Panc1 (cell line): Measurements from ENCODE around the gene STC2. TPM values are rescaled to one million over a fixed set of nuclear protein-coding genes. Genes with fewer than 3 reads are reported as not detected.

Source experiments
- ATAC-seq: fragments of 200-7000 bp; cut with Tn5 transposase; 2 replicates; pipeline ENCODE4 v1.9.1; 2020; ENCODE audit warnings: mild to moderate bottlenecking, moderate library complexity
- BruUV-seq: library from RNA; stranded (reverse); fragments of 400-500 nt; replicated peaks from 2 replicates; lab custom pipeline; 2021; lab: Mats Ljungman, UMichigan
- CTCF ChIA-PET: fragments of 300-600 bp; sonication (Branson Sonifier 250); formaldehyde crosslinking; loops from one replicate; lab custom pipeline; 2022; ENCODE audit warnings: antibody characterized with exemption; lab: Charles Lee
- POLR2A ChIA-PET: fragments of 300-600 bp; sonication (Branson Sonifier 250); formaldehyde crosslinking; loops from one replicate; lab custom pipeline; 2022; ENCODE audit warnings: antibody characterized with exemption; lab: Charles Lee
- DNase-seq: peaks from one replicate; pipeline ENCODE4 v3.0.0-alpha.2; 2010; ENCODE audit warnings: low read depth, low spot score
- H3K27ac ChIP-seq: 2 replicates; pipeline ENCODE4 v1.5.1; 2011; ENCODE audit warnings: mild to moderate bottlenecking, low read length, inconsistent platforms
- H3K27me3 ChIP-seq: fragments of 200-500 bp; sonication (Bioruptor generic); 2 replicates; pipeline ENCODE4 v1.6.0; 2014; ENCODE audit warnings: low read length, inconsistent platforms; ENCODE audit not compliant: control insufficient read depth, insufficient read depth
- H3K36me3 ChIP-seq: fragments of 200-500 bp; sonication (Bioruptor generic); 2 replicates; pipeline ENCODE4 v1.5.1; 2014; ENCODE audit warnings: inconsistent platforms, mild to moderate bottlenecking, low read length, moderate library complexity; ENCODE audit not compliant: control insufficient read depth, insufficient read depth
- H3K4me1 ChIP-seq: 2 replicates; pipeline ENCODE4 v1.5.1; 2011; ENCODE audit warnings: inconsistent platforms, mild to moderate bottlenecking, low read length, moderate library complexity; ENCODE audit not compliant: control insufficient read depth, insufficient read depth
- H3K4me3 ChIP-seq, 2 experiments: 2 replicates each; pipeline ENCODE4 v1.5.1; 2011 to 2012; ENCODE audit warnings: low read depth in 2 of 2, low read length in 2 of 2, mild to moderate bottlenecking in 2 of 2, inconsistent platforms in 1 of 2, moderate library complexity in 1 of 2
- H3K9me3 ChIP-seq: fragments of 200-500 bp; sonication (Bioruptor generic); 2 replicates; pipeline ENCODE4 v1.5.1; 2014; ENCODE audit warnings: low read depth, mild to moderate bottlenecking, inconsistent platforms, low read length, moderate library complexity; ENCODE audit not compliant: control insufficient read depth, insufficient read depth
- CTCF ChIP-seq: fragments of 450-650 bp; IDR thresholded peaks from 2 replicates; pipeline ENCODE4 v1.5.1; 2017; ENCODE audit warnings: mild to moderate bottlenecking
- POLR2AphosphoS5 ChIP-seq: IDR thresholded peaks from 2 replicates; pipeline ENCODE4 v1.6.1; 2012; ENCODE audit warnings: mild to moderate bottlenecking, low read depth, low read length, moderate library complexity
- REST ChIP-seq, 2 experiments: IDR thresholded peaks; 2 replicates each; pipeline ENCODE4 v1.6.1; 2011 to 2012; ENCODE audit warnings: low read depth in 2 of 2, control low read depth in 1 of 2, low read length in 1 of 2, mild to moderate bottlenecking in 1 of 2, moderate library complexity in 1 of 2; ENCODE audit not compliant: insufficient read depth in 1 of 2
- SIN3A ChIP-seq: IDR thresholded peaks from 2 replicates; pipeline ENCODE4 v1.6.1; 2012; ENCODE audit warnings: low read depth, mild to moderate bottlenecking, low read length, moderate library complexity, borderline replicate concordance; ENCODE audit not compliant: insufficient read depth
- TCF7L2 ChIP-seq: IDR thresholded peaks from 2 replicates; pipeline ENCODE4 v1.6.1; 2011; ENCODE audit warnings: mild to moderate bottlenecking, low read depth, low read length, inconsistent platforms
- in situ Hi-C: cut with HindIII; loops from 2 replicates; pipeline ENCODE4 v1.10.0; 2016; ENCODE audit warnings: low sequenced_read_pairs, low pct_unique_long_range_greater_than_20kb
- intact Hi-C: fragments of 100-400 bp; cut with micrococcal nuclease; formaldehyde crosslinking; loops from one replicate; pipeline ENCODE4 v1.10.0; 2022; ENCODE audit not compliant: unreplicated experiment
- total RNA-seq: library from RNA; stranded (reverse); gene quantifications from one replicate; pipeline ENCODE4 v1.2.1, GENCODE V29; 2021; ENCODE audit not compliant: unreplicated experiment

The STC2 gene
- total RNA-seq, 1 experiment from 2014 or later = 32.2 TPM

GRCh38 chr5:173281910-173282309 lies 46.3 kb downstream of the STC2 start:
- no peaks in the 10 kb centered on the region for H3K36me3 ChIP-seq
- no peak overlapping the region for H3K27ac ChIP-seq
- no peak for DNase-seq
- in situ Hi-C loops (no loop called here), intact Hi-C loops (loop anchor here (2.0 to 5.0 kb wide), 3 partner anchors 115 to 575 kb away; no protein-coding TSS in a partner anchor)
- POLR2A ChIA-PET = interaction anchor here (0.7 kb wide), 1 partner anchor 140 kb away, joined by 11 read pairs; no protein-coding TSS in a partner anchor
- BruUV-seq = no TSS peak
- H3K4me1 ChIP-seq = no peaks in the 10 kb centered on the region
- ATAC-seq = peak; percentile 69; the same call in 1 of the 2 replicates
- no peaks in the 10 kb centered on the region for H3K9me3 ChIP-seq
- peak; percentile 75 for TF ChIP-seq CTCF
- no peak for TF ChIP-seq POLR2AphosphoS5
- no peak overlapping the region for H3K4me3 ChIP-seq
- no peaks in the 10 kb centered on the region for H3K27me3 ChIP-seq
- CTCF ChIA-PET = interaction anchor here (0.7 kb wide), 5 partner anchors 22 to 301 kb away, joined by 4 to 13 read pairs (median 8); no protein-coding TSS in a partner anchor

GRCh38 chr5:173279166-173279565 lies 49.0 kb downstream of the STC2 start:
- TF ChIP-seq TCF7L2 (no peak), CTCF (no peak), REST (IDR thresholded peaks at IDR 0.05; ENCODE audit: insufficient read depth in 1 of 2, low read depth in 2 of 2, low read length in 1 of 2) (no peak), SIN3A (no peak), POLR2AphosphoS5 (no peak)
- ChIA-PET CTCF (interaction anchor here (0.5 kb wide), 1 partner anchor 106 kb away, joined by 6 read pairs; no protein-coding TSS in a partner anchor), POLR2A (no interaction called here)
- no TSS peak for BruUV-seq
- H3K4me3 ChIP-seq = no peak overlapping the region
- H3K27ac ChIP-seq = no peak overlapping the region
- ATAC-seq (no peak), DNase-seq (no peak)
- H3K27me3 ChIP-seq = no peaks in the 10 kb centered on the region
- H3K9me3 ChIP-seq = no peaks in the 10 kb centered on the region
- no peaks in the 10 kb centered on the region for H3K4me1 ChIP-seq
- no peaks in the 10 kb centered on the region for H3K36me3 ChIP-seq
- intact Hi-C loops = no loop called here
- in situ Hi-C loops = no loop called here
